NCI-H82 treated with DMSO at 0.1 percent for 48 hours (cell line): ENCODE results near the gene MEIS2.

Experiments used
- DNase-seq: peaks from one replicate; lab custom pipeline; 2025; ENCODE audit not compliant: unreplicated experiment; lab: John Stamatoyannopoulos, UW

The MEIS2 gene

GRCh38 chr15:37112971-37113670 is 12.8 kb upstream of the MEIS2 start:
- no peak for DNase-seq

- no peak for DNase-seq
Observed at GRCh38 chr15:37112171-37112570, 11.8 kb upstream of the MEIS2 start.

- DNase-seq, result peak; percentile 69
Observed at GRCh38 chr15:37111427-37111717, 11.0 kb upstream of the MEIS2 start.

DNA sequence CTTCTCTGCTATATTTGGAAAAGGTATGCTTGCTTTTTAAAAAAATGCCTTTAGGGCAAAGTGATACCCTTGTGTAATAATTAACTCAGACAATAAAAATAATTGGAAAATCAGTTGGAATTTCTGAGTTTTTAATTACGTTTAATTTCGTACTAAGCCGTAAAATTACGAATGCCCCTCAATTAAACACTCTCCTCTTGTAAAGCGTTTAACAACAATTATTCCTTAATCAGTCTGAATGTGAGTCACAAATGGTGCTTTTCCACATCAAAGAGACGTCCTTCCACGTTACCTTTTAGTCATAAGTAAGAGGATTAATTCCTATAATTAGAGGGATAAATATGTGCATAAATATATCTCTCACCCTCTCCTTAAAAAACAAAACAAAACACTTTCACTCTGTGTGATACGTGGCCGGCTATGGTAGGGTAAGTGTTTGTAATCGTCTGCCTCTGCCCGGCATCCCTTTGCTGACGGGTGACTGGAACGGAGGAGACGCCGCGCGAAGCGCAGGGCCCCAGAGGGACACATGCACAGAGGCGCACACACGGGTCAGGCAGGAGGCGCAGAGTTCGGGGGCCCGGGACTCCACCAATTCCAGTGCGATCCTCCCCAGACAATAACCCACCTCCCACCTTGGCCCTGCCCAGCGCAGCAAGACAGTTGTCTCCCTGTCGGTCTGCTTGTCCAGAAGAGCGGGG is 9.7 kb upstream of the MEIS2 start:
- DNase-seq, result peak; percentile 36

DNA sequence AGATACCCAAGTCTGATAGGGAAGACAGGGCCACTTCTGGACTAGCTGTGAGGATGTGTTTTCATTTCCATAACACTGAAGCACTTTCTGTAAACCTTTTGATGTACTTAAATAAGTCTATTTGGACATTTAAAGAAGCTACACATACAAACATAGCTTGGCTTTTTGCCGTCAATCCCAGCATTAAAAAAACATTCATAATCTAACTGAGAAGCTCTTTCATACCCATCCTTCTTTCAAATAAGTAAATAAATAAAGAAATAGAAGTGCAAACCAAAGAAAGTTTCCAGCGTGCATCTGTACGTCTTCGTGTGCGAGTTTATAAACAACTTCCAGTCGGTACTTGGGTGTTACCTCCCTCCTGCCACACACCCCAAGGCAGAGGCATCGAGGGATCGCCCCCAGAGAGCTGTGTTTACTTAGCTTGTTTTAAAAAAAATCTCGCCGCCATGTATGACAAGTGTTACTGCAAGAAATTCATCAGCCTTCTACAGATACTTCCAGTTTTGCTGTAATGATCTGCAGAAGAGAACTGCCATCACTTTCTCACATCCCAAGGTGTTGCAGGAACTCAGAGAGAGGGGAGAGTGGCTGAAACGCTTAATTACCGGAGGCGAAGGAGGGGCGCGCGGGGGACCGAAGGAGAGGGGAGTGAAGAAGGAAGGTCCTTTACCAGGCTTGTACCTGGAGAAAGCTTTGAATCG is 9.0 kb upstream of the MEIS2 start:
- DNase-seq, result no peak

- no peak for DNase-seq
Observed at GRCh38 chr15:37108381-37109167, 8.2 kb upstream of the MEIS2 start.

DNA sequence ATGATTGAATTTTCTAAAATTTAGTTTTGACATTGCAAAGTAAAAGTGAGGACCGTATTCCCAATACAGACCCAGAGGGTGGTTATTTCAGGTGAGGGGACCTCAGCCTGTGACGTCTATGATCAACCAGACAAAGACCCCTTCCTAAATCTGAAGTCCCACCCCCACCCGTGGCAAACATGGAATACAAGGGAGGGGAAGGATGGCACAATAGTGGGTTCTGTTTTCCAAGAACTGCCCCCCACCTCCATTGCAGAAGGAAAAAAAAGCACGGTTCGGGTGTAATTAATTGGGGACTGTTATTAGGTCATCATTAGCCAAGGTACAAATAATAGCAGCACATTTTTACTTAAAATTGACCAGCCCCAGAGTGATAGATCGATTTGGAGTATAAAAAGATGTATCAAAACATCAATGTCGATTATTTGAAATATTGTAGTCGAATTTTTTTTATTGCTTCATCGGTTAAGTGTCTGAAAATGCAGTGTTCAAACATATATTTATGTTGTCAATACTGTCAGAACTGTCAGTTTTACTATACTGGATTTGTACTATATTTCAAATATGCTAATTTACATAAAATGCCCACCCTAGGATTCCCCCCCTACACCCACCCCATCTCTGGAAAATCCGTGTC is 7.5 kb upstream of the MEIS2 start:
- DNase-seq, result no peak

DNA sequence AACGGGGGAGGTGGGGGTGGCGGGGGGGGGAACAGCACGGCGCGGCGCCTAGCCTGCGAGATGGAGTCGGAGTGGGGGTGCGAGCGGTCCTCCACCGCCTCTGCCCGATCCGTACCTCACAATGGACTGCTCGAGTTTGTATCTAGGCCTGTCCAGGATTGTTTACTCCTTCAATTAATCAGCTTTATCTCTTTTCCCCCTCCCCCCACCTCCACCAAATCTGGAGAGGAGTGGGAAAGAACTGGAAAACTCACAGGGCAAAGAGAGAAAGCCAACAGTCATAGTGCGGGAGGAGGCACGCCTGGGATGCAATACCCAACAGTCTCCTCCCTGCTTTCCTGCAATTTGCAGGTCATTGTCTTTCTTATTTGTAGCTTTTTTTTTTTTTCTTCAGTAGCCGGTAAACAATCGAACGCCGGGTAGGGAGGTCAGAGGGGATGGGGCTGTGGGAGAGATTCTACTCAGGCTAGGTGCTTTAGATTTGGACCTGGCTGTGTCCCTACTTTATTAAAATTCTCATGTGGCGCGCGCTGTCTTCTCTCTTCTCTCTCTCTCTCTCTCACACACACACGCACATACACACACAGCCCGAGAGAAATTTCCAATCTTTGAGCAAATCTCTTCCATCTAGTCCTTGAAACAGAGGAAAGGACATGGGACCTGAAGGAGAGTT is 6.9 kb upstream of the MEIS2 start:
- peak; percentile 73 for DNase-seq

DNA sequence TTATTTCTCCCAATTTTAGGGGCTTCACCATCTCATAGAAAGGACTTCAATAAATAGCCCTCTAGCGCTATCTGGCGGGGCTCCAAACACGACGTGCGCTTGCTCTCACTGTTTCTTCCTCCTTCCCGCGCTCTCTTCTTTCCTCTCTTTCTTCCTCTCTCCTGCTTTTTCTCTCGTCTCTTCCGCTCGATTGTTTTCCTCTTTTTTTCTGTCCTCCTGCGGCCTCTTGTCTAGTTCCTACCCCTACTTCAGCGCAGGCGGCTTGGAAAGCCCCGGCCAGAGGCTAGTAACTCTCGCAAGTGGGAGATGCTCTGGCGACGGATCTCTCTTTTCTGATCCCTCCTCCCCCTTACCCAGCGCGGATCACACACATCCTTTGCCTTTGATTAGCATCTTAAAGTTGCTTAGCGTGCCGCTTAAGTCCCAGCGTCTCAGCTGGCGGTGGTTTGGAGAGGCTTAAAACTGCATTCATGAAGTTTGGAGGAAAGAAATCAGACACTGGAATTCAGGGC is 6.2 kb upstream of the MEIS2 start:
- peak; percentile 78 for DNase-seq

- DNase-seq, result no peak
Observed at GRCh38 chr15:37105889-37106288, 5.5 kb upstream of the MEIS2 start.

- no peak for DNase-seq
Observed at GRCh38 chr15:37105029-37105428, 4.7 kb upstream of the MEIS2 start.

DNA sequence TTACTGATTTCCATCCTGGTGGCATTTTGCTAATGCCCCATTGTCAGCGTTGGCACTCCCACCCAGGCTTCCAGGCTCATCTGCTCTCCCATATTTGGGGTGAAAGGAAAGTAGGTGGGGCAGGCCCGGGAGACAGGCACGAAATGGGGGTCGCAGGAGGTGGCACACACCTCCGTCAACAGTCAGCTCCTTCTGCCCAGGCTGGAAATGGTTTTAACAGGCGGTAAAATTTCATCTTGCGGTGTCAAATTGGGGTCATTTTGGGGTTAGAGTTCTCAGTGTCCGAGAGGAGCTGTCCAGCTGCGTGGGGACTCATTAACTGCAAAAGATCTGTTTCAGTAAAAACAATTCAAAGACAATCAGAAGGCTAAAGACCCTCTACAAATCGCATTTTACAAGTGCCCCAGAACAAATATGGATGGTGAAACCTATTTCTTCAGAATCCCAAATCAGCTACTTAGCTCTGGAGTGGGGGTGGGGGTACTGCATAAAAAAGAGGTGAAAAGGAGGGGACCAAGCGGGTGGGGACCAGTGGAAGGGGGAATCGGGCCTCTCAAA is 4.2 kb upstream of the MEIS2 start:
- no peak for DNase-seq

DNA sequence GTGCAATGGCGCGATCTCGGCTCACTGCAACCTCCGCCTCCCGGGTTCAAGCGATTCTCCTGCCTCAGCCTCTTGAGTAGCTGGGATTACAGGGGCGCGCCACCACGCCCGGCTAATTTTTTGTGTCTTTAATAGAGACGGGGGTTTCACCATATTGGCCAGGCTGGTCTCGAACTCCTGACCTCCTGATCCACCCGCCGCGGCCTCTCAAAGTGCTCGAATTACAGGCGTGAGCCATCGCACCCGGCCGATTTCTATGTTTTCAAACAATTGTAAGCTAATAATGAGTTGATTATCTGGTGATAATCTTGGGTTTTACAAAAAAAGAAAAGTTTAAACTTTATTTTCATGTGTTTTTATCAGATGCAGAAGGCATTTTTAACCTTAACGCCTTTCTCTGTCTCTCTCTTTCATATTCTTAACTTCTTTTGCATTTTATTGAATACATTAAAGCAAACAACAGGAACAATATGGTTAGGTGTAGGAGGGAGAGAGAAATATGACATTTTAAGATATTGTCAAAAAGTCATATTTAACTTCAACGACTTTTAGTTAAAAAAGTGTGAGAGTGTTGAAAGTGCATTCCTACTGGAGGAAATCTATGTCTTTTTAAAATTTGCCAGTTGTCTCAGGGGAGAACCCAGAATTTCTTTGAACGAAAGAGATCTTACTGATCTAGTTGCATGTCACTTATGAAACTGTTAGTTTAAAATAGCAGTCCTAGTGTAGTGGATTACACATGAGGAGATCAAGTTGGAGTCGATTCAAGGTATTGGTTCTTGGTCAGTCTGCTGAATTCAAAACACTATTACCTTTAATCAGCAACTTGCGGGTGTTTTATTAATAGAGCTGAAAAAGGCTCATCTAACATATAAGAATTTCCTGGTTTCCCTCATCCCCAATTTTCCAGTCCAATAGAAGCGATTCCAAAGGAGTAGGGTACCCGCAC is 3.4 kb upstream of the MEIS2 start:
- no peak for DNase-seq

- no peak for DNase-seq
Observed at GRCh38 chr15:37103163-37103435, 2.8 kb upstream of the MEIS2 start.

DNA sequence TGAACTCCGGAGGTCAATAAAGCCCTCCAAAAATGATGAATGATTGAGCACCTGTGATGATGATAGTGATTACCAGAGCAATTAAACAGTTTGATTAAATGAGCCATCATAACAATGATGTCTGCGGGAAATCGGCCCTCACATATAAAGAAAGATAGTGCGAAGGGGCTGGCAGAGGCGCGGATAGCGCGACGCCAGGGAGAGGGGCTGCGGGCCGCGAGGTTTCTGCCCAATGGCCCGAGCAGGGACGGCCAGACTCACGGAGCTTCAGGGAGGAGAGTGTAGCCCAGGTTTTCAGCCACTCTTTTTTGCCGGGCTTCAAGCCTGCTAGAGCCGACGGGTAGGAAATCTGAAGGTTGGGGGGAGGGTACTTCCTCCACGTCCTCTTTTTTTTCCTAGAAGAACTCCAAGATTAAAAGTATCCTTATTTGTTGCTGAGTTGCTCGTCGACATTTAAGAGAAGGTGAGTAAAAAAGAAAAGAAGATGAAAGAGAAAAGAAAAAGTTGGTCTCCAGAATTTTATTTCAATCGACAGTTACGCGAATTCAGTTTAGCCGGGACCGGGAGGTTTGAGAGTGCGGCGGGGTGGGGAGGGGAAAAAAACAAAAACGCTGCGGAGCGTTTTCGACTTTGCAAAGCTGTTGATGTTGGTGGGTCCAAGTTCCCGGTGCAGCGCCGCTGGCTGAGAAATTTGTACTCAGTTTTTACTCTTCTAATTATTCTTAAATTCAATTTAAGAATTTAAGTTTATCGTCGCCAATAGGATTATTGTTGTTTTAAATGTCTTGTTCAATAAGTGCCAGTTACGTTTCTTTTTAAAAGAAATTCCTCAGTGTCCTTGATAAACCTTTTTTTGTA is 2.2 kb upstream of the MEIS2 start:
- peak; percentile 52 for DNase-seq

GRCh38 chr15:37101980-37102304 is 1.6 kb upstream of the MEIS2 start:
- DNase-seq, result peak; percentile 61

- DNase-seq, result peak; percentile 70
Observed at GRCh38 chr15:37100966-37101215, 542 bp upstream of the MEIS2 start.

- DNase-seq, result peak; percentile 33
Observed at GRCh38 chr15:37099319-37100108, 835 bp downstream of the MEIS2 start.
